ENCODE measurements around the gene FFAR2.

The FFAR2 gene

DNA sequence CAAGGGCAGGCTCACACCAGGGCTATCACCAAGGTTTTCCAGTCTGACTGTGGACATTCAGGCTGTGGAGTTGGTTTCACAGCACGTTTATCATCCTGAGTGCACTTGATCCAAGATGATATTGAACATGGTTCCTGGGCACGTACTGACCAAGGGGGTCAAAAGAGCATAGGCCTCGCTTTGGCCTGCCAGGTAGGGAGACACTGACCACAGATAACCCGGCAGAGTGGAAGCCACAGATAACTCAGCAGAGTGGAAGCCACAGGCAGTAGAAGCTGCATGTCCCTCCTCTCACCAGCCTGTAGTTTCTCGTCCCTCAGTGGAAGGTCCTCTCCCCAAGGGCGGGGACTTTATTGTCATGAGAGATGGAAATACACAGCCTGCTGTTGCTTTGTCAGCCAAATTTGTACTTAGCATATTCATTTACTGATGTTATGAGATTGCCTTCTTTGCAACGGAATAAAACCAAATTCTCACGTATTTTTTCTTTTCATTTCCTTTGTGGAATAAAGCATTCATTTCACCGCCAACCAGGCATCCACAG lies 51.0 kb downstream of the FFAR2 start:
- DNase-seq (ENCODE audit: low spot score): no peak
- in situ Hi-C loops (cut with MboI; ENCODE audit: low sequenced_read_pairs, unreplicated experiment): loop anchor here (10.0 kb wide), 1 partner anchor 144 kb away; the partner anchor contains the start of gene FFAR3
- TF ChIP-seq, protein P1, sequence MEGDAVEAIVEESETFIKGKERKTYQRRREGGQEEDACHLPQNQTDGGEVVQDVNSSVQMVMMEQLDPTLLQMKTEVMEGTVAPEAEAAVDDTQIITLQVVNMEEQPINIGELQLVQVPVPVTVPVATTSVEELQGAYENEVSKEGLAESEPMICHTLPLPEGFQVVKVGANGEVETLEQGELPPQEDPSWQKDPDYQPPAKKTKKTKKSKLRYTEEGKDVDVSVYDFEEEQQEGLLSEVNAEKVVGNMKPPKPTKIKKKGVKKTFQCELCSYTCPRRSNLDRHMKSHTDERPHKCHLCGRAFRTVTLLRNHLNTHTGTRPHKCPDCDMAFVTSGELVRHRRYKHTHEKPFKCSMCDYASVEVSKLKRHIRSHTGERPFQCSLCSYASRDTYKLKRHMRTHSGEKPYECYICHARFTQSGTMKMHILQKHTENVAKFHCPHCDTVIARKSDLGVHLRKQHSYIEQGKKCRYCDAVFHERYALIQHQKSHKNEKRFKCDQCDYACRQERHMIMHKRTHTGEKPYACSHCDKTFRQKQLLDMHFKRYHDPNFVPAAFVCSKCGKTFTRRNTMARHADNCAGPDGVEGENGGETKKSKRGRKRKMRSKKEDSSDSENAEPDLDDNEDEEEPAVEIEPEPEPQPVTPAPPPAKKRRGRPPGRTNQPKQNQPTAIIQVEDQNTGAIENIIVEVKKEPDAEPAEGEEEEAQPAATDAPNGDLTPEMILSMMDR (IDR thresholded peaks at IDR 0.05; ENCODE audit: borderline replicate concordance, control extremely low read depth, extremely low read depth, insufficient read depth, missing control alignments): no peak

DNA sequence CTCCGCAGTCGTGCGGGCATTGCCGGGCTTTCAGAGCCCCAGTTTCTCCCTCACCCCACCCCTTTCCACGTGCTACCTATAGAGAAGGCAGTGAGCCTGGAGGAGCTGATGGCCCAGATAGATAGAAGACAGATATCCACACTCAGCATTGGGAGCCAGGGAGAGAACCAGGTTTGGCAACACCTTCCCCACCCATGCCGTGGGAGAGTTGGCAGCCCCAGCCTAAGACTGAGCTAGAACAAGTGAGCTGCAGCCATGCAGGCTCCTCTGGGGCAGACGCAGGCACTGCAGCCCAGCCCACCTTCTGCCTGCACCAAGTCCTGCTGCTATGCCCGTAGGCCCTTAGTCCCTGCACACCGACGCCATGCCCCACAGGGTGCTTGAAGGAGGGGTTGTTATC lies 52.6 kb downstream of the FFAR2 start:
- in situ Hi-C loops (cut with MboI; ENCODE audit: low sequenced_read_pairs, unreplicated experiment): no loop called here
- TF ChIP-seq, protein P1 (IDR thresholded peaks at IDR 0.05; ENCODE audit: borderline replicate concordance, control extremely low read depth, extremely low read depth, insufficient read depth, missing control alignments): no peak
- DNase-seq (ENCODE audit: low spot score): no peak
